HFF-Myc (cell line): ENCODE measurements around the gene CDC42EP3.

Experiments used
- DNase-seq: peaks from one replicate; pipeline ENCODE4 v3.0.0-alpha.2; 2011; ENCODE audit warnings: low read depth; ENCODE audit errors: extremely low read depth
- H3K4me3 ChIP-seq: replicated peaks from 2 replicates; pipeline ENCODE4 v1.5.1; 2011; ENCODE audit warnings: low read depth, mild to moderate bottlenecking, control low read depth, low read length
- TF ChIP-seq, protein P1 (sequence below): IDR thresholded peaks from 2 replicates; pipeline ENCODE4 v1.5.1; 2012; ENCODE audit warnings: mild to moderate bottlenecking, low read depth, low read length, control low read depth; ENCODE audit errors: missing control alignments

Gene CDC42EP3

DNA sequence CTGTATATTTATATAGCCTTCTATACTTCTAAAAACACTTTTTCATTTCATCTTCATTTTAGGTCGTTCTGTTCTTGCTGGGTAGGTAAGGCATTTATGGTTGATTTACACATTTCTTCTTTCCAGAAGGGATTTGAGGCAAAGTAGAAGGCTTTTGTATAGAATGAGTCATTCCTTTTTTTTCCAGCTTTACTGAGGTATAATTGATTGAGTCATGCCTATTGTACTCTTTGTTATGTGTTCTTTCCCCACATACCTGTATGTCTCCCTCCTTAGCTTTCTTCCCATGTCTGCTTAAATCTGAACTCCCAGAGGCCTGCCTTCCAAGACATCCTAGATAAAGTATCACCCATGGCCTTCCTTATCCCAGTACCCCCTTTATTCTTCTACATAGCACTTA lies 4.8 kb upstream of the CDC42EP3 start:
- DNase-seq, result no peak
- TF ChIP-seq, protein P1, sequence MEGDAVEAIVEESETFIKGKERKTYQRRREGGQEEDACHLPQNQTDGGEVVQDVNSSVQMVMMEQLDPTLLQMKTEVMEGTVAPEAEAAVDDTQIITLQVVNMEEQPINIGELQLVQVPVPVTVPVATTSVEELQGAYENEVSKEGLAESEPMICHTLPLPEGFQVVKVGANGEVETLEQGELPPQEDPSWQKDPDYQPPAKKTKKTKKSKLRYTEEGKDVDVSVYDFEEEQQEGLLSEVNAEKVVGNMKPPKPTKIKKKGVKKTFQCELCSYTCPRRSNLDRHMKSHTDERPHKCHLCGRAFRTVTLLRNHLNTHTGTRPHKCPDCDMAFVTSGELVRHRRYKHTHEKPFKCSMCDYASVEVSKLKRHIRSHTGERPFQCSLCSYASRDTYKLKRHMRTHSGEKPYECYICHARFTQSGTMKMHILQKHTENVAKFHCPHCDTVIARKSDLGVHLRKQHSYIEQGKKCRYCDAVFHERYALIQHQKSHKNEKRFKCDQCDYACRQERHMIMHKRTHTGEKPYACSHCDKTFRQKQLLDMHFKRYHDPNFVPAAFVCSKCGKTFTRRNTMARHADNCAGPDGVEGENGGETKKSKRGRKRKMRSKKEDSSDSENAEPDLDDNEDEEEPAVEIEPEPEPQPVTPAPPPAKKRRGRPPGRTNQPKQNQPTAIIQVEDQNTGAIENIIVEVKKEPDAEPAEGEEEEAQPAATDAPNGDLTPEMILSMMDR, result no peak
- H3K4me3 ChIP-seq, result no peak overlapping the region

DNA sequence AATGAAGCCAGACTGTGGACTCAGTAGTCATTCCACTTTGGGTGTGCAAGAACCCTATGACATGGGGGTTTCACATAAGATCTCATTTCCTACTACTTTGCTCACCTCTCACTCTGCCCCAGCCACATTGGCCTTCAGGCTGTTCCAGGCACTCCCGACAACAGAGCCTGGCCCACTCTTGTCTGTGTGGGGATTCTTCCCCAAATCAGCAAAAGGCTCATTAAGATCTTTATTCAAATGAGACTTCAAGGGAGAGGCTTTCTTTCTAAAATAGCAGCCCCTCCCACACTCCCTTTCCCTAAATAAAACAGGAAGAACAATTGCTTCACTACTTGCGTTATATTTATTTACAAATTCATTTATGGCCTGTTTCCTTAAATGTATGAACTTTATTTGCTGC lies 3.5 kb upstream of the CDC42EP3 start:
- DNase-seq, result no peak
- TF ChIP-seq, protein P1, result no peak
- H3K4me3 ChIP-seq, result no peak overlapping the region

DNA sequence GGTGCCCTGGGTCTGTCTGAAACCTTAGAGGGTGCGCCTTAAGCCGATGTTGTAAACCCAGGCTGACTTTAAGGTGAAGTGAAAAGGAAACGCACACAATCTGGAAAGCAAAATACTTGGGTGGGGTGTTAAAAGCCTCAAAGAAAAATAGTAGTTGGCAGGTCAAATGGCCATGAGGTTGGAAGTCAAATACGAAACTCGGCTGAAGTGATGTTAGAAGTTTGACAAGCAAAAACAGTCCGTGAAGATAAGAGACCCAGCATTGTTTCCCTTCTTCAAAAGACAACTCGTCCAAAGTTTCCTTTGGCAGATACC lies 1.4 kb upstream of the CDC42EP3 start:
- peak overlapping the region; percentile 71 for H3K4me3 ChIP-seq
- DNase-seq, result no peak

DNA sequence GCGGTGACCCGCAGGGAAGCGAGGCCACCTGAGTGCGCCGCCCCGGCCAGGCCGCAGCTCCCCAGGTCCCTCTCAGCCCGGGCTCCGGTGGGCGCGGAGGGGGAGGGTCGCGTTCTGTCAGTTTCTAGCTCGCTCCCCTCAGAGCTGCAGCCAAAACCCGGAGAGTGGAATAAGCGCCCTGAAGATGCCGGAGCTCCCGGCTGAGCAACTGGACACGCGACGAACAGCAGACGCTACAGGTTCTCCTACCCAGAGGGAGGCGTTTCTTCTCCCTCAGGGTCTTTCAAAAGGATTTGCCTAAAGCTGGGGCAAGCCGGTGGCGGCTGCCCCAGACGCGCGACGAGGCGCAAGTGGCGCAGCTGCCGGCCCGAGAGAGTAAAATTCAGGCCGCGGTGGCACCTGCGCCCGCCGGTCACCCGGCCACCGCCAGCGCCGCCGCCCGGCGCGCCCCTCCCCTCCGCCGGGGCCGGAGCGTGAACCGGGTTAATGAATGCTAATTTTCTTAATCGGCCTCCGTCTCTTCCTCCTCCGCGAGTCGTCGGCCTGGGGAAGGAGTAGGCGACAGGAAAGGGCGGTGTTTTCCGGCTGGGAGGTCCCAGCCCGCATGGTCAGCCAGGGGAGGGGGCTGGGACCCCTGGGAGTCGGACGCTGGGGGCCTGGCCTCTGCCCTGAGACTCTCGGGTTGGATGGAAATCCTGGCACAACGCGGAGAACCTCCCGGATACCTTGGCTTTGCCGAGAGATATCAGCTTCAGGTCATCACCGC lies 845 bp upstream of the CDC42EP3 start:
- H3K4me3 ChIP-seq, result peak overlapping the region; percentile 71
- TF ChIP-seq, protein P1, result no peak
- peak; percentile 74 for DNase-seq

More for the DNA sequence above, 1.4 kb upstream of the CDC42EP3 start:
- TF ChIP-seq, protein P1, result no peak

DNA sequence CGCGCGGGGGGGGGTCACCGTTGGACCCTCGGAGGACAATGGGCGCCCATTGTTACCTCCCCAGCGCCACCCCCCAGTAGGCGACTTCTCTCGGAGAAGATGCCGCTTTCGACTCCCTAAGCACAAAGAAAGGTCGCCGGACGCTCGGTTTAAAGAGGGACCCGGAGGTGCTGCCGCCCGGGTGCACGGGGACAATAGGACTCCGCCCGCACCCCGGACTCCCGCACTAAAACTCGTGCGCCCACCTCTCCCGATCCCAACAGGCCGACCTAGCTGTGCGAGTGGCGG lies 318 bp upstream of the CDC42EP3 start:
- no peak for DNase-seq

DNA sequence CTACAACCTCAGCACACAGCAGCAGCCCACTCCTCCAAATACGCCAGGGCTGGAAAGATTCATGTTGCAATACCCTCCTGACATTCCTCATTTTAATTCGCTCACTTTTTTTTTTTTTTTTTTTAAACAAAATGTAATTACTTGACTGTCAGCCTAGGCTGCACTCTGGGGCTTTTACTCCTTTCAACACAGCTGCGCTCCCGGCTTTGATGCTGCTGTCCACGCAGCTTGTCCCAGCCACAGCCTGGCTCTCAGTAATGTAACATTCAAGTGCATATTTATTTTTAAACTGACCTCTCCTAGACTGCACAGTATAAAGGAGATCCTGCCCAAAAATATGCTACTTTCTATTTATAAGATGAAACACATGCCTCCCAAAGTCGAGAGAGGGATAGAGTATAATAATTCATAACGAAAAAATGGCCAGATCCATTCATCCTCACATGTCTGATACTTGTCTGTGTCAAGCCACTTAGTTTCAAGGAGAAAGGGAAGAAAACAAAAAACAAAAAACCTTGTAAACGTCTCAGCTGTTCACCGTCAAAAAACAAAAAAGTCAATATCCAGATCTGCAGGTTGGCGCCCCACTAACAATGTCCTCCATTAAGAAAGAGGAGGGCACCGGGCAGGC lies 949 bp downstream of the CDC42EP3 start:
- peak overlapping the region; percentile 71 for H3K4me3 ChIP-seq
- TF ChIP-seq, protein P1, result no peak
- DNase-seq, result no peak

More for the DNA sequence above, 318 bp upstream of the CDC42EP3 start:
- peak overlapping the region; percentile 71 for H3K4me3 ChIP-seq
- TF ChIP-seq, protein P1, result no peak
